ENCODE data around the gene WNT2B. TPM values are rescaled to one million over a fixed set of nuclear protein-coding genes. Genes with fewer than 3 reads are reported as not detected.

The WNT2B gene
- total and polyA plus RNA-seq, 12 donors = 0.46 to 3.3 (median 2.2) TPM

GRCh38 chr1:112546076-112546475 lies 37.3 kb downstream of the WNT2B start:
- H3K4me3 ChIP-seq = no peak overlapping the region
- ATAC-seq (no peak), DNase-seq (no peak)
- H3K4me1 ChIP-seq = peaks cover 0 to 14% (median 0%) of the 10 kb centered on the region in 9 donors
- no peaks in the 10 kb centered on the region for H3K9me3 ChIP-seq
- no peak for TF ChIP-seq CTCF (IDR thresholded peaks at IDR 0.05)
- H3K36me3 ChIP-seq = peaks cover 0 to 74% (median 11%) of the 10 kb centered on the region in 9 donors
- no peak overlapping the region for H3K27ac ChIP-seq
- intact Hi-C loops (cut with DNase I) = no loop called here
- no peaks in the 10 kb centered on the region for H3K27me3 ChIP-seq
- 82 to 90% methylated on average over 2 of the region's 2 CpGs for WGBS, 2 donors

- no peaks in the 10 kb centered on the region for H3K9me3 ChIP-seq
These were observed 39.8 kb downstream of the WNT2B start for GRCh38 chr1:112548547-112548946.

GRCh38 chr1:112549590-112549989 lies 40.8 kb downstream of the WNT2B start:
- Histone ChIP-seq H3K27me3 (no peaks in the 10 kb centered on the region), H3K4me1 (peaks cover 0 to 7% (median 0%) of the 10 kb centered on the region in 9 donors), H3K27ac (no peak overlapping the region), H3K36me3 (peaks cover 0 to 84% (median 10%) of the 10 kb centered on the region in 9 donors), H3K4me3 (no peak overlapping the region), H3K9me3 (no peaks in the 10 kb centered on the region)
- DNase-seq (no peak), ATAC-seq (no peak)
- no peak for TF ChIP-seq CTCF (IDR thresholded peaks at IDR 0.05)
- WGBS, 2 donors = 86 to 88% methylated on average over 2 of the region's 2 CpGs
- intact Hi-C loops (cut with DNase I) = no loop called here

More at GRCh38 chr1:112548547-112548946, 39.8 kb downstream of the WNT2B start:
- H3K27ac ChIP-seq = no peak overlapping the region
- no peaks in the 10 kb centered on the region for H3K27me3 ChIP-seq
- no peak for DNase-seq
- intact Hi-C loops (cut with DNase I) = no loop called here
- 82 to 88% methylated on average over 3 of the region's 3 CpGs for WGBS, 2 donors
- no peak overlapping the region for H3K4me3 ChIP-seq
- ATAC-seq = no peak
- peaks cover 0 to 14% (median 0%) of the 10 kb centered on the region in 9 donors for H3K4me1 ChIP-seq
- TF ChIP-seq CTCF (IDR thresholded peaks at IDR 0.05) = no peak
- peaks cover 0 to 73% (median 5%) of the 10 kb centered on the region in 9 donors for H3K36me3 ChIP-seq

GRCh38 chr1:112554411-112554810 lies 45.6 kb downstream of the WNT2B start:
- intact Hi-C loops (cut with DNase I) = no loop called here
- no peak for DNase-seq
- H3K36me3 ChIP-seq = peaks cover 0 to 66% (median 13%) of the 10 kb centered on the region in 9 donors
- no peak for TF ChIP-seq CTCF (IDR thresholded peaks at IDR 0.05)
- no peak overlapping the region for H3K27ac ChIP-seq
- H3K4me1 ChIP-seq = no peaks in the 10 kb centered on the region
- no peak for ATAC-seq
- no peak overlapping the region for H3K4me3 ChIP-seq
- H3K9me3 ChIP-seq = no peaks in the 10 kb centered on the region
- H3K27me3 ChIP-seq = no peaks in the 10 kb centered on the region
